CD4-positive, alpha-beta T cell treated with Interleukin-12 subunit alpha and Interleukin-12 subunit beta, for 1 hour (primary cell): ENCODE data around the gene TREX2.

Experiments
- DNase-seq: peaks from one replicate; pipeline ENCODE4 v3.0.0-alpha.2; 2020

Gene TREX2

GRCh38 chrX:153475271-153475670 lies 29.4 kb upstream of the TREX2 start:
- DNase-seq, result no peak

GRCh38 chrX:153474718-153475117 lies 28.9 kb upstream of the TREX2 start:
- peak; percentile 59 for DNase-seq

- DNase-seq, result no peak
Observed at GRCh38 chrX:153474266-153474665, 28.4 kb upstream of the TREX2 start.

DNA sequence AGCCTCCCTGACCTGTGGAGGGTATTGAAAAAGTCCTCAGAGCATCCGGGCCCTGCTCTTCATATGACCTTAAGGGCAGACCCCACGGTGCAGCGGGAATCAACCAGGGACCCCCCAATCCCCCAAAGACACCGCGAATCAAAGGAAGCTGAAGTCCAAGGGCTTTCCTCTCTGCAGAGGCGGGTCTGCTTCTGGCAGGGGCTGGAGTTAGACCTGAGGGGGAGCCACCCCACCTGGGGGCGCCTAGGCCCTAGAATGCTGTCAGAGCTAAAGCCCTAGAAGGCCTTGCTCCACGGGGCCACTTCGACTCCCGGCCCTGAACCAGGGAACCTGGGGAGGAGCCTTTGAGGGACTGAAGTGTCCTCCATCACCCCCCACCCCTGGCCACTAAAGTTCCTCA lies 27.3 kb upstream of the TREX2 start:
- DNase-seq, result no peak

DNA sequence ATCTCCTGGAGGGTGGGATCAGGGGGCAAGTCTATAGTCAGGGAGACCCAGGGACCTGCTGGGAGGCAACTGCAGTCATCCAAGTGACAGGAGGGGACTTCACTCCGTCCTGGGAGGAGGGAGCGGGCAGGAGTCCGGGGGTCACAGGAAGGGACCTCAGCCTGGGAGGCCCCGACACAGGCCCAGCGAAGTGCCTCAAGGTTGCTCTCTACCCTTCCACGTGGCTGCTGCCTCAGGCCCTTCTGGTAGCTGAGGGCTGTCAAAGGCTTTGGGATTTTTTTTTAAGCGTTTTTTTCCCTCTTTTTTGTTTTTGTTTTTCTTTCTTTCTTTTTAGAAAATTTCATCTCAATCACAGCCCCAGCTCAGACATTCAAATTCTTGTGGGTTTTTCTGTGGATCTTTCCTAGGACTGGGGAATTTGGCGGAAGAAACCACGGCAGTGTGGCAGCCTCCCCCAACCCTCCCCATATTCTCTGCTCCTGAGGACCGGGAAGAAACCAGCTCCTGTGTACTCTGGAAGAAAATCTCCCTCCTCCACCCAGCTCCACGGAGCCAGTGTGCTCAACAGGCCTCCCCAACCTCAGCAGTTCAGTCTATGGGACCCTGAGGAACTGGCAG lies 25.9 kb upstream of the TREX2 start:
- no peak for DNase-seq

DNA sequence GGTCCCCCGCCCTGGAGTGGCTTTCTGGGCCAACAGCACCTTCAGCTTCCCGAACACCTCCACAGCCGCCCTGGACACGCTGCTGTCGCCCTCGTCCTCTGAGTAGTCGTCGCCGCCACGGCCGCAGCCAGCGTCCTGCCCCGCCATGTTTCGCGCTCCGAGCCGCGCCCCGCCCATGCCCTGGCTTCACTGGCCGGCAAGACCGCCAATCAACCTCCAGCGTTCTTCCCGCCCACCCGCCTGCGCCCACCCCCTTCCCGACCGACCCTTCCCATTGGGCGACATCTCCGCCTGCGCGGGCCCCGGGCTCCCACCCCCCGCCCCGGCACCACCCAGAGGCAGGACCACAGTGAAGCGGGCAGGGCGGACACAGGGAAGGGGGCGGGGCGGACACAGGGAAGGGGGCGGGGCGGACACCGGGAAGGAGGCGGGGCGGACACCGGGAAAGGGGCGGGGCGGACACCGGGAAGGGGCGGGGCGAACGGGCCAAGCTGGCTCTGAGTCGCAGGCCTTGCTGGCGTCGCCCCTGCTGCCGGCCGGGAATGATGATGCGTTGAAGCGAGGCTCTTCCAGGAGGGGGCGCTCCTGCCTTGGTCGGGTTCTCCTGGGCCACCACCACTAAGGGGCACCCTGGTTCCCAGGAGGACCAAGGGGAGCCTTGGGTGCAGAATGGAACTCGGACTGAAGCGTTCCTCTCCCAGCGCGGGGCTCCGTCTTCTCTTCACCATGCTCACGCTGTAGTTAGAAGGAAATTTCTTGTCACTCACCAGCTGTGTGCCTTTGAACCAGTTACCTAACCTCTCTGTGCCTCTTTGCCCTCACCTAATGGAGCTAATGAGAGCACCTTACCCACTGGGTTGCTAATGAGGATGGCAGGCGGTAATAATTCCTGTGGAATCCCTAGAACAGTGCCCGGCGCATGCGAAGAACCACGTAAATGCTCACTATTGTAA lies 24.8 kb upstream of the TREX2 start, which contains the start of gene HAUS7:
HAUS7 (minus strand) TSS at position 166 of the 953 bp plus-strand sequence; CDS start at position 147, 19 bp downstream.
- peak; percentile 91 for DNase-seq

DNA sequence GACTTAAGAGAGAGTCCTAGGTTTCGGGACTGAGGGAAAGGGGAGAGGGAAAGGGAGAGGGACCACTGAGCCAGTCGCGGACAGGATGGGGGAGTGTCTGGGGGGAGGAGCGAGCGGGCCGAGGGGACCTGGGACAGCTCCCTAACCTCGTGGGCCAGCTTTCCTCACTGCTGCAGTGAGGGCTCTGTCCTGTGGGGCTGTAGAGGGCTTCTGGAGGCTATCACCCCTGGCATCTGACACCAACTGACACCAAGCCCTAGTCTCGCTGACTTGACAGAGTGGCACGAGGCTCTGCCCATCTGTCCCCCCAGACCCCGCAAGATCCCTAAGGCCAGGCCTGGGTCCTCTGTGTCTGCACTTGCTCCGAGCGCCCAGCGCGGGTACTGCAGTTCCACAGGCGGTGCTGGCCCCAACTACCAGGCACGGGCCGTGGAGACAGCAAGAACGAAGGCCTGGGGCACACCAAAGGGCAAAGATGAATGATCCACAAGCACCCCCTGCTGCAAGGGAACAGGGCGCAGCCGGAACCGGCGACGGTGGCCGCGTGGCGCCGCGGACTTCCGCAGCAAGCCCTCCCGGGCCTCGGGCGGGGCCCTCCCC lies 24.1 kb upstream of the TREX2 start:
- DNase-seq, result peak; percentile 13

GRCh38 chrX:153468008-153468580 lies 22.2 kb upstream of the TREX2 start:
- DNase-seq, result no peak

- DNase-seq, result no peak
Observed at GRCh38 chrX:153465691-153466380, 20.0 kb upstream of the TREX2 start.

DNA sequence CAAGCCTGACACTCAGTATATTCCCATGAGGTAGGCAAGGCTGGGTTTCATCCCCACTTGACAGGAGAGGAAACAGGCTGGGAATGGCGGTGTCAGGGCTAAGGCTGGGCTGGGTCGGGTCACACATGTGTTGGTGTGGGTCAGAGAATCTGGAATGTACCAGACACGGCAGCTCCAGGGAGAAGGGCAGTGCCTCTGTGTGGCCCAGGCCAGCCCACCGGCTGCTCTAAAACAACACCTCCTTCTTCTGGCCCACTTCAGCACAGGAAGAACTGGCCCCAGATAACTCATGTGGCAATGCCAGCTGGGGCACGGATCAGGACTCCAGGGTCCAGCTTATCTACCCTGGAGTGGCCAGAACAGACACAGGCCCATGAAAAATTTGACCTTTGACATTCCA lies 18.3 kb upstream of the TREX2 start:
- DNase-seq, result no peak

GRCh38 chrX:153463556-153463955 lies 17.7 kb upstream of the TREX2 start:
- DNase-seq, result no peak

DNA sequence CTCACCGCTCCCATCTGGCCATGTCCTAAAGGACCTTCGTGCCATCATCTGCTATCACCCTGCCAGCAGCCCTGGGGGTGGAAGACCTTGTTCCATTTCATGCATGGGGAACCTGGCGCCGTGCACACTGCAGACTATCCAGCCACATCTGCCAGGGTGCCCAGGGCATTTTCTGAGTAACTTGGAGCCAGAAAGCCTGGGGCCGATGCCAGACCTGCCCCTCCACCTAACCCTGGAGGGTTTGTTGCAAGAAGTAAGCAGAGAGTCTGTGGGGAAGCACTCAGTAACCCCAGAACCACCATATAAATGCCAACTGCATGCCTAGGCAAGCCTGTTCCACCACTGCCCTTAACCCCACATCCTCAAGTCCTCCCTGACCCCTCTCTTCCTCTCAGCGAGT lies 17.2 kb upstream of the TREX2 start:
- no peak for DNase-seq

- DNase-seq, result no peak
Observed at GRCh38 chrX:153462291-153462690, 16.4 kb upstream of the TREX2 start.

DNA sequence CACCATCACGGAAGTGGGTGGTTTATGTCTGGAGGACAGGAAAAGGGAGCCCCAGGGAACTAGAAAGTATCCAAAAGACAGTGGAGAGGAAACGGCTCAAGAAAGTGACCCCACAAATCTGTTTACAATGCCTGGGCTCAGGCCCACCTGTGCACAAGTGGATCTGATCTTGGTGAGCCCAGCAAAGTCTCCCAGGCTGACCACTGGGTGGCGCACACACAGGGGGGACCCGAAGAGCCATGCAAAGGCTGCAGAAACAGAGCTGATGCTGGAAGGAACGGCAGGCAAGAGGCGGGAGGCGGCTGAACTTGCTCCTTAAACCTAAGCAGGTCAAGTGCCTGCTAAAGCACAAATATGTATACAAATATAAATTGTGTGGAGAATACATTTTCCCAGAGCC lies 15.0 kb upstream of the TREX2 start:
- DNase-seq, result peak; percentile 51

DNA sequence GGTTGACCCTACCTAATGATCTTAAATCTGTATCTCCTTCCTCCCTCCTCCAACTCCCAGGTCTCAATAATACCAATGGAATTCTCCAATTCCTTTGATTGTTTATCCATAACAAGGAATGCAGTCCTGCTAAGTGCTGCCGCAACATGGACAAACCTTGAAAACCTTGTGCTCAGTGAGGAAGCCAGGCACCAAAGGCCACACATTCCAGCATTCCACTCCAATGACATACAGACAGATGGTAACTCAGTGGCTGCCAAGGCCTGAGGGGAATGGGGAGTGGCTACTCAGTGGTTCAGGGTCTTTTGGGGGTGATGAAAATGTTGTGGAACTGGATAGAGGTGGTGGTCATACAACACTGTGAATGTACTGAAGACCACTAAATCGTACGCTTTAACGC lies 14.1 kb upstream of the TREX2 start:
- no peak for DNase-seq

DNA sequence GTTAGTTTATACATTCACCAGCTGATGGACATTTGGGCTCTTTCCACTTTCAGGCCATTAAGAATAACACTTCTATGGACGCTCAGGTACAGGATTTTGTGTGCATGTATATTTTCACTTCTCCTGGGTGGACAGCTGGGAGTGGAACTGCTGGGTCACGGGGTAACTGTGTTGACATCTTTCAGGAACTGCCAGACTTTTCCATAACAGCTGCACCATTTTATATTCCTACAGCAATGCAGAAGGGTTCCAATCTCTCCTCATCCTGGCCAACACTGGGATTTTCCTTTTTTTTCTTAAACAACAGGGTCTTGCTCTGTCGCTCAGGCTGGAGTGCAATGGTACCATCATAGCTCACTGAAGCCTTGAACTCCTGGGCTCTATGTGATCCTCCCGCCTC lies 12.6 kb upstream of the TREX2 start:
- DNase-seq, result no peak

DNA sequence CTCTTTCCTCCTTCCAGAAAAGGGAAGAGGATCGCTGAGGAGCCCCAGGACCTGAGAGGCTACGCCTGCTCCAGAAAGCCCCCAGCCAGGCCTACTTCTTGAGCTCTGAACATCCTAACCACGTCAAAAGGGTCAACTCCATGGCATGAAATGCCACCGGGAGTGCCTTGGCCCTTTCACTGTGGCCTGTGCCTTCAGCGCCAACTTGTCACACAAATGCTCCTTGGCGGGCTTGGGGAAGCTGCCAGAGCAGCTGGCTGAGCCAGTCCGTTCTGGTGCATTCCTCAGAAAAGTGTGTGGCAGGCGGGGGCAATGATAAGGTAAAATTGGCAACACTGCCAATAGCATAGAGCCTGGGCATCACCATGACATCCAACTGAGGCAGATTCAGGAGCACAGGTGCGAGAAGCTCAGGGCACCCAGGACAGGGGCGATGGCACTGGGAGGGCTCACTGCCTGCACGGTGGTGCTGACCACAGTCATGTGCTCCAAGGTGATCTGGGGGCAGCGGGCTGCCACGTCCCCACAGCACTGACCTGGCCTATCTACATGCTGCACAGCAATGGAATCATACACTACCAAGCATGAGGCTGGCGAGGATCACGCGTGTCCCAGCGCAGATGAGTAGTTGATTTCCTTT lies 12.1 kb upstream of the TREX2 start:
- DNase-seq, result no peak

DNA sequence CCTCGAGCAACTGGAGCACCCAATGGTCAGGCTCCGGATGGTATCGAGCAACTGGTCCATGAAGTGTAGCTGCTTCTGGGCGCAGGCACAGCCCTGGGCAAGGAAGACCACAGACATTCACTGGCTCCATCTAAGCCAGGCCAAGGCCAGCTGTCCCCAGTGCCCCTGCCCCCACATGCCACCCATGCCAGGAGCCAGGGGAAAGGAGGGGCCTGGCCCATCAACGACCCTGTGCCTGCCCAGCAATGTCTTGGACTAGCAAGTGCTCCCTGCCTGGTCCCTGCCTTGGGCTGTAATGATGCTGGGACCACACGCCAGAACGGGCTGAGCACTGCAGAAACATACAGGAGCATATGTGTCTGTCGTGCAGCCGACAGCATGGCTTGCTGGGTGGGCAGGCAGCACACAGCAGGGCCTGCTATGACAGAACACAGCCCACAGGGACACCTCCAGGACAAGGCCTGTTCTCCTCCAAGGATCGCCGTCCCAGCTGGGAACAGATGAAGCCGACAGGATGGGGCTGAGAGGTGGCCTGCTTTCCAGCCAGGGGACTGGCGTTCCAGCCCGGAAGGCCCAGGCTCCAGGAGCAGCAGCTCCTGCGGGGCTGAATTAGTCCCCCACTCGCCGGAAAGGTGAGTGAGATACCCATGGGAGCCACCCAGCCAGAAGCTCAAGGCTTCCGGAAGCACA lies 11.4 kb upstream of the TREX2 start:
- no peak for DNase-seq

DNA sequence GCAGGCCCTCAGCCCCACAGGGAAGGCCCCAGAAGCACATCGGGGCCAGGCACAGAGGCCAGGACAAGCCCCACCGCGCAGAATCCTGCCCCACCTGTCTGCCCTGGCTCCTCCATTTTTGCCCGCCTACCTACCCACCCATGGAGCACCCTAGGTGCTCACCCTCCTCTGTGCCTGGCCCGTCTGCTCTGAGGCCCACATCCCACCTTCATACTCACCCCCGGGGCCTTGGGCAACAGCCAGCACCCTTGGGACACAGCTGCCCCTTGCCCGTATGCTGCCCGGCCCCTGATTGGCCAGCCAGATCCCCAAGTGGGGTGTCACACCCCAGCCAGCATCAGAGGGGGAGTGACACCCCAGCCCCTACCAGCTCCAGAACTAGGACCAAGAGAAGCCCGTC lies 10.8 kb upstream of the TREX2 start:
- no peak for DNase-seq

GRCh38 chrX:153456161-153456560 lies 10.3 kb upstream of the TREX2 start:
- DNase-seq, result no peak

DNA sequence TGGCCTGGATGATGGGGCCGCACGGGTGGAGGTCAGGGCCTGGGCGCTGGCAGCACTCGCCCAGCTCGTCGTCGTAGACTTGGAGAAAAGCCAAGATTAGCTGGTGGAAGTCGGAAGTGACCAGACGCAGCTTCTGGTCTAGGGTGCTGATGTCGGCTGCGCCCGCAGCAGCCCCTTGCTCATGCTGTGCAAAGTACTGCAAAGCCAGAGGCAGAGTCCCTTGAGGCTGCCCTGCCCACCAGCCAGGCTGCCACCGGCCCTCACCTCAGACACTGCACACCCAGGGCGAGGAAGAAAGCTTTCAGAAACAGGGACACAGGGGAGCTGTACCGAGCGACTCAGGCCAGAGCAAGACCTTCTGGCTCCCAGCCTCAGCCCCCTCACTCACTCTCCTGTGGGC lies 9.7 kb upstream of the TREX2 start:
- DNase-seq, result no peak
